CD4-positive, alpha-beta T cell treated with Interleukin-1 beta for 1 hour (primary cell): Measurements from ENCODE around the gene CCDC170.
"Not testable (repeated sequence)": the region's sequence is repeated elsewhere in the genome, so short reads cannot be mapped to it uniquely, and the experiment has no call there.

Source experiments
- DNase-seq, 2 donors: peaks; one replicate each; pipeline ENCODE4 v3.0.0-alpha.2; 2020 to 2022

The CCDC170 gene, protein sequence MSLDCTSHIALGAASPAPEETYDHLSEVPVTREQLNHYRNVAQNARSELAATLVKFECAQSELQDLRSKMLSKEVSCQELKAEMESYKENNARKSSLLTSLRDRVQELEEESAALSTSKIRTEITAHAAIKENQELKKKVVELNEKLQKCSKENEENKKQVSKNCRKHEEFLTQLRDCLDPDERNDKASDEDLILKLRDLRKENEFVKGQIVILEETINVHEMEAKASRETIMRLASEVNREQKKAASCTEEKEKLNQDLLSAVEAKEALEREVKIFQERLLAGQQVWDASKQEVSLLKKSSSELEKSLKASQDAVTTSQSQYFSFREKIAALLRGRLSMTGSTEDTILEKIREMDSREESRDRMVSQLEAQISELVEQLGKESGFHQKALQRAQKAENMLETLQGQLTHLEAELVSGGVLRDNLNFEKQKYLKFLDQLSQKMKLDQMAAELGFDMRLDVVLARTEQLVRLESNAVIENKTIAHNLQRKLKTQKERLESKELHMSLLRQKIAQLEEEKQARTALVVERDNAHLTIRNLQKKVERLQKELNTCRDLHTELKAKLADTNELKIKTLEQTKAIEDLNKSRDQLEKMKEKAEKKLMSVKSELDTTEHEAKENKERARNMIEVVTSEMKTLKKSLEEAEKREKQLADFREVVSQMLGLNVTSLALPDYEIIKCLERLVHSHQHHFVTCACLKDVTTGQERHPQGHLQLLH

GRCh38 chr6:151493804-151494234 lies at the start of gene CCDC170:
TSS of gene CCDC170 (plus strand) at chr6:151494017. CDS start at chr6:151494129, 112 bp downstream.
- peak in 1 of 2 donors; percentile 36 for DNase-seq

- DNase-seq: no peak
Measured at GRCh38 chr6:151445482-151445881, 48.3 kb upstream of the CCDC170 start.

DNA sequence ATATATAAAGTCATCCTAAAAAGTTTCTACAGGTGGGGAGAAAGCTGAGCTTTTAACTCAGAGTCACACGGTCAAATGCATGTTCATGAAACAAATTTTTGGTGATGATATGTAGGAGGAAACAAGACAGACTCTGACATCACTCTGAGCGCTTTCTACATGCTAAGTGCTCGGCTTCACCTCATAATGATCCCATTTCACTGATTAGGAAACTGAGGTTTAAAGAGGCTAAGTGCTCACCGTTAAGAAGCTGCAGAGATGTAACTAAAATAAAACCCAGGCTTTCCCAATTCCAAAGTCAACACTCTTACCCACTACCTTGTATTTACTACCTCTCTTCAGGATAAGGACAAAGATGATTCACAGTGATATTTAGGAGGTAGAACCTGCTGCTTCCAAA lies 46.6 kb upstream of the CCDC170 start:
- no peak for DNase-seq

DNA sequence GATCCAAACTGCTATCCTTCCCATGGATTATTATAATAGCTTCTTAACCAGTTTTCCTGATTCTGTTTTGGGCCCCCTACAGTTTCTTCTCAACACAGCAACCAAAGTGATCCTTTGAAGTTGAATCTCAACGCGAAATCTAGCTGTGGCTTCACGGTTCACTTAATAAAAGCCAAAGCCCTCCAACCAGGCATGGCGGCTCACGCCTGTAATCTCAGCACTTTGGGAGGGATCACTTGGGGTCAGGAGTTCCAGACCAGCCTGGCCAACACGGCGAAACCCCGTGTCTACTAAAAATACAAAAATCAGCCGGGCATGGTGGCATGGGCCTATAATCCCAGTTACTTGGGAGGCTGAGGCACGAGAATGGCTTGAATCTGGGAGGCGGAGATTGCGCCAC lies 45.2 kb upstream of the CCDC170 start:
- DNase-seq: no peak

DNA sequence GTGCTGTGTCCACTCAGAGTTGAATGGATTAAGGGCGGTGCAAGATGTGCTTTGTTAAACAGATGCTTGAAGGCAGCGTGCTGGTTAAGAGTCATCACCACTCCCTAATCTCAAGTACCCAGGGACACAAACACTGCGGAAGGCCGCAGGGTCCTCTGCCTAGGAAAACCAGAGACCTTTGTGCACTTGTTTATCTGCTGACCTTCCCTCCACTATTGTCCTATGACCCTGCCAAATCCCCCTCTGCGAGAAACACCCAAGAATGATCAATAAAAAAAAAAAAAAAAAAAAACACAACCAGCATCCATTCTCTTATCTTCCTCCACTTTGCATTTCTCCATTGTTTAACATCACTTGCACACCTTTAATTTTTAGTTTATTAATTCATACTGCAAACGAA lies 42.9 kb upstream of the CCDC170 start:
- DNase-seq: not testable (repeated sequence)

DNA sequence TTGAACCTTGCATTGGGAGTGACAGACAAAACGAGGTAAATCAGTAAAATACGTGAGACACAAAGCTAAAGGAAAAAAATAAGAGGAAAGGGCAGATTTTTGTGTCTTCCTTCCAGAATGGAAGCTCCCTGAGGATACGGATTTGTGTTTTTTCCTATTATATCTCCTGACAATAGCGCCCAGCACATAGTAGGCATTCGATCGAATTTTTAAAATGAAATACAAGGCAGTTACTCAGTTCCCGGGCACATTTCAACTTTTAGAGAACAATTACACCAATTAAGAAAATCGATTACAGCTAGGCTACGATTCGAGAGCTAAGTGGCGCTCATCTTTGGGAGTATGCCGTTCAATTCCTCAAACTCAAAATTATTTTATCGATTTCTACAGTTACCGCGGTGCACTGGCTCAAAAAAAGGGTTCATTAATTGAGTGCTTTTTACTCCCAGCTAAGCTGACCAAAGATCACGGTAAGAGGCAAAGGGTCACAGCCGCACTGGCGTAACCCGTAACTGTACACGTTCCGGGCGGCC lies 42.3 kb upstream of the CCDC170 start:
- no peak for DNase-seq

DNA sequence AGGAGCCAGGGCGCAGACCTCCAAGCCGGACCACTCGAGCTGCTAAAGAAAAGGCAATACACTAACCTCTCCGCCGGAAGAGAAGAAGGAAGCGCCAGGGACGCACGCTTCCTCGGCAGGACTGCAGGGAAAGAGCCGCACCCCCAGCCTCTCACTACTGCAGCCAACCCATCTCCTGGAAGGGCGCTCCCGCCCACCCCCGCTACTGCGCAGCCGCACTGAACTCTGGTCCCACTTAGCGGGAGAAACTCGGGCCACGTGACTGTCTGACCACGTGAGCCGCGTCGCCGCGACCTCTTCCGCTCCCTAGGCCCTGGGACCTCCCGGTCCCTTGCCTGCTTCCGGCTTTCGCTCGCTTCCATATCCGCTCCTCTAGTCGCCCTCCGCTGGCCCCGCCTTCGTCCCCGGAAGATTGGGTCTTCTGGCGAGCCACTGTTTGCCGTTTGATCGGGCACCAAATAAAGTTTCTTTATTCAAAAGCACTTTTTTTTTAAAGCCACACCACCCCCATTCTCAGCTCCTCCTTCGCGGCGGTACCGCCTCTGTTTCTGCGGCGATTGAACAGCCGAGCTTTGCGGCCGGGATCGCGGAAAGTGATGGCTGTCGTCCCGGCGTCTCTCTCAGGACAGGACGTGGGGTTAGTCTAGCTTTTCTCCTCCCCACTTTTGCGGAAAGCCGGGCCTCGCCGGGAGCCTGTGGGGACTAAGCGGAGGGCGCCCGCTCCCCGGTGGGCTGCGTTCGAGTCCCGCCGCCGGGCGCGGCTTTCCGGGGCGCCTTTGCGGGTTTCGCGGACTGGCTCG lies 41.7 kb upstream of the CCDC170 start, which contains the start of gene RMND1:
TSS of gene RMND1 (minus strand) at position 177 of the 800 bp plus-strand sequence. CDS start 6,315 bp downstream, outside the sequence.
- DNase-seq: peak; percentile 99 to 100

DNA sequence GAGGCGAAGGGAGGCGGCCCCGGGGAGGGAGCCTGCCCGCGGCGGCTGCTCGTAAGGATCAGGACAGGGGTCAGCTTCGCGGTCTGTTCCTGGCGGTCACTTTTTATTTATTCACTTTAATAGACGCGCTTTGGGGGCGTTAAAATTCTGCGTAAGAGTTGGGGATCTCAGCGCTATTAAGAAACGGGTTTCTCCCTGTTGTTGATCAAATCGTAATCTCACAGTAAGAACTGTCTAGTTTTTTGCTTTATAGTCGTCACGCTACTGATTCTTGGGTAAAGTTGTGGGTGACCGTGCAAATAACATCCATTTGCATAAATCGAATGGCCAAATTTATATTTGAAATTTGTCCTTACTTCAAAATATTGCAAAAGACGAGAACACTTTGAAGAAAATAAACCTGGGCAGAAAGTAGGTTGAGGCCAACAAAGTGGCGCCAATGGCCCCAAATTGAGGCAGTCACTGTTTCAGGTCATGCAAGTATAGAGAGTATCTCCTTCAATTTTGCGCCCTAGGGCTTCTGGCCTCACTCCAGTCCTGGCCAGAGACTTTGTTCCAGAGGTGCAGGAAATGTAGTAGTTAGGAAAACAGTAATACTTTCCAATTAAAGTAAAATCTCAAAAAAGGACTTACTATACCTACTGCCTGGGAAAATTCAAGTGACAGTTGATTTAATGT lies 40.9 kb upstream of the CCDC170 start:
- DNase-seq: peak in 1 of 2 donors; percentile 2

GRCh38 chr6:151455751-151456398 lies 37.9 kb upstream of the CCDC170 start:
- DNase-seq: not testable (repeated sequence)

DNA sequence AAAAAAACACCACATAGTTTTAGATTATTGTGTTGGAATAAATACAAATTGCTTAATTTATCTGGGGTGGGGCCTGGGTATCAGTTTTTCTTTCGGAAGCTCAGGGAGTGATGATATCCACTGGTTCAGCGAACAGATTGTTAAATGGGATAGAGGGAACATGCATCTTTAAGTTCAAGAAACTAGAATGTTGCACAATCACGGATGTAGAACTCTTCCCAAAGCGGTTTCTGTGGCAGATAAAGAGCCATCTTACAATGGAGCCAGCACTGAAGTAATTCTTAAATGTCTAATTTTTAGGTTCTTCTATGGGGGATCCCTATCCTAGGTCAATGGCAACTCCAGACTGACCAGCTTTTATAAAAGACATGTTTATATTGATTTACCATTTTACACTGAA lies 32.1 kb upstream of the CCDC170 start:
- DNase-seq: no peak

DNA sequence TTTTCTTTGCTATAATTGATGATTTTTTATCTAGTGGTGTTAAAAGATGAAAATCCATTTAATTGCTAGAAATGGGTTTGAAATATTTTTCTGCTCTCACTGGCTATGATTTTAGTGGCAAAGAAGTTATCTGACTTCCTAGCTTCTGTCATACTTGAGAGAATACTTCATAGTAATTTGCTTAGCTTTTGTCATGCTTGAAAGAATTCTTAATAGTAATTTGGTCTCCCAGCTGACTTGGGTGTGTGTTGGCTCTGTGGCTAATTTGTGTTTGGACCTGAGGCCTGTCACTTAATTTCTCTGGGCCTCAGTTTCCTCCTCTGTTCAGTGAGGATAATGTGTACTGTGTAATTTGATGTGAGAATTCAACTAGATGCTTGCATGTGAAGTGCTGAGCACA lies 29.1 kb upstream of the CCDC170 start:
- no peak for DNase-seq

GRCh38 chr6:151475653-151476523 lies 17.9 kb upstream of the CCDC170 start:
- DNase-seq: peak; percentile 12 to 56

GRCh38 chr6:151477726-151478125 lies 16.1 kb upstream of the CCDC170 start:
- no peak for DNase-seq

GRCh38 chr6:151478670-151479069 lies 15.1 kb upstream of the CCDC170 start:
- DNase-seq: no peak

GRCh38 chr6:151481786-151482185 lies 12.0 kb upstream of the CCDC170 start:
- no peak for DNase-seq

GRCh38 chr6:151482290-151482689 lies 11.5 kb upstream of the CCDC170 start:
- peak in 1 of 2 donors; percentile 33 for DNase-seq

- DNase-seq: no peak
Measured at GRCh38 chr6:151483994-151484393, 9.8 kb upstream of the CCDC170 start.

DNA sequence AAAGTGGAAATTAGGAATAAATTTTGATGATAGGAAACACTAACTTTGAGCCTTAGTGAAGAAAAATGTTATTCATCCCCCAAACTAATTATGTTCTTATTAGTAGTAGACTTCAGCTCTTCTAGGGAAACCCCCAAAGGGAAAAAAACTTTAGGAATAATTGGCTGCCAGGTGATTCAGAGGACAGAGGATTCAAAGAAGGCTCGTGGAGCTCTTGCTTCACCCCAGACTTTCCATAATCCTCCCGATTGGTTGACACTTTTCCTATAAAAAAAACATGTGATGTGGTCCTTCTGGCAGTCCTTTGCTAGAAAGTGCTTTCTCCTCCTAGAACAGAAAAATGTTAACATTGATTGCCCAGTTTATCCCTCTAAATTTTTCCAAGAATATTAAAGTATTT lies 5.6 kb upstream of the CCDC170 start:
- DNase-seq: no peak

- DNase-seq: no peak
Measured at GRCh38 chr6:151490996-151491395, 2.8 kb upstream of the CCDC170 start.

DNA sequence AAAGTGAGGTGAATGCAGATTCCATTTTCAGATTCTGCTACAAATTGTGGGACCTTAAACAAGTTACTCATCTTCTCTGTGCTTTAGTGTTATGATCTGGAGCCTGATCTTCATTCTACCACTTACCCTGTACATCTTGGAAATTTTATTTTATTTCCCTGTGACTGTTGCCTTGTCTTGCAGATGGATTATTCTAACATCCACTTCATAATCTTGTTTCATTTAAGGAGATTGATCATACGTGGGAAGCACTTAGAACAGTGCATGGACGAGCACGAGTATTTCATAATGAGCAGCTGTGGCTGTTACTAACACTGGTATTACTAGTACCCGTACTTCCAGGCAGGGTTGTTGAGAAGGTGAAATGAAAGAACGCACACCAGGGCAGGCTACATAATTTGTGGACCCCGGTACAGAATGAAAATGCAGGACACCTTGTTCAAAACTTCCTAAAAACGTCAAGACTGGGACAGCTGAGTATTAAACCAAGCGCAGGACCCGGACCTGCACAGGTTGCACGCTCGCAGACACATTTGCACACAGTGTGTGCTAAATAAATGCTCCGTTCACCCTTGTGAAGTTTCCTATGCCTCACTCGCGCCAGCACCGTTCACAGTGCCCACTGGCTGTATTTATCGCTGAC lies 535 bp upstream of the CCDC170 start:
- DNase-seq: no peak
